Limb (tissue), 2 donors: Measurements from ENCODE around the gene FYB1.
"Not testable (repeated sequence)": the region's sequence is repeated elsewhere in the genome, so short reads cannot be mapped to it uniquely, and the experiment has no call there.

Experiments used
- DNase-seq, 2 donors: peaks; one replicate each; pipeline ENCODE4 v3.0.0-alpha.2; 2016; ENCODE audit errors: extremely low spot score in 2 of 2

The FYB1 gene

DNA sequence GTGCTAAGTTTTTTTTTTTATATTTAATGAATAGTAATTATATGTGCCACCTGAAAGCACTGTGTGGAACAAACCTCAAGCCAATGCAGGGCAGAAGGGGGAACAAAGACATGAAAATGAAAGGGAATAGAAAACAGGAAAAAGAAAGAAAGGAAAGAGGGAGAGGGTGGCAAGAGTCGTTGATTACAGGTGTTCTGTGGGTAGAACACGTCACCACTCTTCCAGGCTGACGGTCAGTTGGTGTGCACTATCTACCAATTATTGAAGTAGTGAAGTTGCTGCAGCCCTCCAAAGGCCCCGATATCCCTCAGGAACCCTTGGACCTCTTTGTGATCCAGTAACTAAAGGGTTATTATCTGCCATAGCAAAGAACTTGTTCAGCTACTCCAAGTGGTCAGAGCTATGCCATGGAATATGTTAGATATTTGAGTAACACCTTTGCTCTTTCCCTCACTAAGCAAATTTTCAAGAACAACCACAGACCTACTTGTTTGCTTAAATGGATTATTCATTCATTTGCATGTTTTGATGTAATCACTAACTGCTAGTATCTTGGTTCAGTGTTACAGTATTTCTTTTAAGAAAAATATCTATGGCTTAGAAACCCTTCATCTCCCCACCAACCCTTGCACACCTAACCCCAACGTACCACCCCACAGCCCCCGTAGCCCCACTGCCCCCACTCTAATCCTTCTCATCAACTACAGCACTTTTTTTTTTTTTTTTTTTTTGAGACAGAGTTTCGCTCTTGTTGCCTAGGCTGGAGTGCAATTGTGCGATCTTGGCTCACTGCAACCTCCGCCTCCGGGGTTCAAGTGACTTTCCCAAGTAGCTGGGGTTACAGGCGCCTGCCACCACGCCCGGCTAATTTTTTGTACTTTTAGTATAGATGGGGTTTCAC, 31.3 kb downstream of the FYB1 start:
- no peak for DNase-seq

DNA sequence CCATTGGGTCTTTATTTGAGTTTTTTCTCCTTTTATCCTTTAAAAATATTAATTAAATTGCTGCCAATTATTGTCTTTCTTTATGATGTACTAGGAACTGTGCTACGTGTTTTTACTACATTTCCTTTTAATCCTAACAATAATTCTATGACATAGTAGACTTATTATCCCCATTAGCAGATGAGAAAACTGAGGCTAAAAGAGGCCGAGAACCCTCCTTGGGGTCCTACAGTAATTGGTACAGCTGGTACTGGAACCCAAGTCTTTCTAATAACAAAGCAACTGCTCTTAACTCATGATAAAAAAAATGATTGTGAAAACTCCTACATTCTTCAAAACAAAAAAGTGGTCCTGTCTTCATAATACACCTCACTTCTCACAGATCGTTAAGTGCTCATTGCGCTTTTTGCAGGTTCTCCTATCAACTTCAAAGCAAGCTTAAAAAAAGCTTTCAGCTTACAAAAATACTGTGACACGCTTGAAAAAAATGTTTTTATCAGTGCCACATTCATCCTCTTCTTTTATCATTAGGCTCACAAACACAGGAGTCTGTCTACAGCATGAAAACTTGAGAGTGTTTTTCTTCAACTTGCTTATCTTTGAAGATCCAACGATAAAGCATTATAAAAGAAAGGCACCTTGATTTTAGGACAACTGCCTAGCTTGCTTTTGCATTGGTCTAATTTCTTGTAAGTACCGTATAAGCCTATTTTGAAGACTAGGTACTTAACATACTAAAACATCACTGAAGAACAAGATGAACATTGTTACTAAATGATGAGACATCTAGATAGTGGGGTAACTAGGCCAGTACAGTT, 32.4 kb downstream of the FYB1 start:
- DNase-seq = no peak

DNA sequence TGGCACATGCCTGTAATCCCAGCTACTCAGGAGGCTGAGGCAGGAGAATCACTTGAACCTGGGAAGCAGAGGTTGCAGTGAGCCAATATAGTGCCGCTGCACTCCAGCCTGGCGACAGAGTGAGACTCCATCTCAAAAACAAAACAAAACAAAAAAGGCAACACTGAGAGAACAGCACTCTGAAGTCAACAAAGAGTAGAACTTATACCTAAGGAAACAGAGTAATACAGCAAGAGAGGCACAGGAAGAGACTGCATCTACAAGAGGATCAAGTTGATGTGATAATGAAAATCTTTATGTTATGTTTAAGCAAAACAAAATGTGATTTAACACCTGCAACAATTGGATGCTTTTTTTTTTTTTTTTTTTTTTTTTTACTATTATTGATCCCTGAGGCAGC, 33.1 kb downstream of the FYB1 start:
- no peak for DNase-seq

DNA sequence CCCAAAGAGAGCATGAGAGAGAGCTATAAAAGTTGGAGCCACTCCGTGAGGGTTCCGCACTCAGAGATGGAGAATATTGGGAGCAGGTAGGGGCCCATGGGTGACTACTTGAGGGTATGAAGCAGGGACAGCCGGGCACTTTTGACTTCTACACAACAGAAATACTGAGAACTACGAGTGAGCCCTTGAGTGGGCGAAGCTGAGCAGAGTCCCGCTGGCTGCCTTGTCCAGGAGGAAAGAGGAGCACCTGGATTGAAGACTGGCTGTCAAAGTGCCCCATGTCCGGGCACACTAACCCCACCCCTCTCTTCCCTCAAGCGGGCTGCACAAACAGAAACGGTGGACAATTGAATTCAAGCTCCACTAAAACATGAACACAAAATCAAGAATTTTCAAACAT, 33.6 kb downstream of the FYB1 start:
- DNase-seq = no peak

DNA sequence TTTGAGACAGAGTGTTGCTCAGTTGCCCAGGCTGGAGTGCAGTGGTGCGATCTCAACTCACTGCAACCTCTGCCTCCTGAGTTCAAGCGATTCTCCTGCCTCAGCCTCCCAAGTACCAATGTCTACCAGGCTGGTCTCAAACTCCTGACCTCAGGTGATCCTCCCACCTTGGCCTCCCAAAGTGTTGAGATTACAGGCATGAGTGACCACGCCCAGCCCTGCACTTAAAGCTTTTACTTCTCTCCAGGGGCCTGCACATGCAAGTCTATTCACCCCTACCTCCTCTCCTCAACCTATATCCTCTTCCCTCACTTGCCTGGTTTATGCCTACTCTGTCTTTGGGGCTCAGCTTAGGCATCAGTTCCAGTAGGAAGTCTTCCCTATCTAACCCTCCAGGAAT, 39.8 kb downstream of the FYB1 start:
- not testable (repeated sequence) for DNase-seq

DNA sequence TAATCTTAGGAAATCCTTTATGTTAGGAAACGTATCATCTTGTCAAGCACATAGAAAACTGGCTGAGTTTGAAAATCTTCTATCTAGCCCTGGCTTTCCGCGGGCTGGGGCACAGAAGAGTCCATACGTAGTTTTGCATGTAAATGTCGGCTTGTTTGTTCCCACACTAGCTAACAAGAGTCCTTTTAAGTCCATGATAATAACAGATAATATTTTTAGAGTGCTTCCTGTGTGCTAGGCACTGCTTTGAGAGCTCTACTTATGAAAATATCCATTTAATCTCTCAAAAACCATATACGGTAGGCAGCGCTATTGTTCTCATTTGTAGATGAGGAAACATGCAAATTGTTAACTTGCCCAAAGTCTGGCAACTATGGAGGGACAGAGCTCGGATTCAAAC, 40.5 kb downstream of the FYB1 start:
- no peak for DNase-seq

DNA sequence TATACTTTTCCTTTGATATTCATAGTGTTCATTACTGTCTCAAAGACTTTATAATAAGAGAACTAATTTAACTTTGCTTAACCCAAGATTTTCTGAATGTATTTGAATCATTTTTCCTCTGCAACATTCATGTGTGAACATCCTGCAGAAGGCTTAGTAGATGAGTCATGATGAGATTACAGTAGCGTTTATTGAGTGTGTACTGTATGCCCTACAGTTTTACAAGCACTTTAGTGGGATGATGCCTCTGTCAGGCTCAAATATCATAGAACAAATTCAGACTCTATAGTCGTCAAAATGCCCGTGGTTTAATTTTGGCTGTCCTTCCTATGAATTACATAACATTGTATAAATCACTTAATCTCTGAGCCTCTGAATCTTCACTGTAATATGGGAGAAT, 41.2 kb downstream of the FYB1 start:
- no peak for DNase-seq

DNA sequence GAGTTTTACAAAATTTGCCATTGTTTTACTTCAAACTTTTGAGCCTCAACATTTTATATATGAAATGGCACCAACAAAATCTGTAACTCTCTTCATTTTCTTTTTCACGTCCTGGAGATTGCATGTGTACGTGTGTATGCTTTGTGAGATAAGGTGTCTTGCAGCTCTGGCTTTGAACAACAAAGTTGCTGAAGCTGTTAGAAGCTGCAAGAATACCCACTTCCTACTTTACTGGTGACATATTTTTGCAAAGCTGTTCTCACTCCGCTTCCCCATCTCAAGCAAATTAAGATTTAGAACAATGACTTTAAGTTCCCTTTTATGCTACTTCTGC, 41.8 kb downstream of the FYB1 start:
- no peak for DNase-seq

DNA sequence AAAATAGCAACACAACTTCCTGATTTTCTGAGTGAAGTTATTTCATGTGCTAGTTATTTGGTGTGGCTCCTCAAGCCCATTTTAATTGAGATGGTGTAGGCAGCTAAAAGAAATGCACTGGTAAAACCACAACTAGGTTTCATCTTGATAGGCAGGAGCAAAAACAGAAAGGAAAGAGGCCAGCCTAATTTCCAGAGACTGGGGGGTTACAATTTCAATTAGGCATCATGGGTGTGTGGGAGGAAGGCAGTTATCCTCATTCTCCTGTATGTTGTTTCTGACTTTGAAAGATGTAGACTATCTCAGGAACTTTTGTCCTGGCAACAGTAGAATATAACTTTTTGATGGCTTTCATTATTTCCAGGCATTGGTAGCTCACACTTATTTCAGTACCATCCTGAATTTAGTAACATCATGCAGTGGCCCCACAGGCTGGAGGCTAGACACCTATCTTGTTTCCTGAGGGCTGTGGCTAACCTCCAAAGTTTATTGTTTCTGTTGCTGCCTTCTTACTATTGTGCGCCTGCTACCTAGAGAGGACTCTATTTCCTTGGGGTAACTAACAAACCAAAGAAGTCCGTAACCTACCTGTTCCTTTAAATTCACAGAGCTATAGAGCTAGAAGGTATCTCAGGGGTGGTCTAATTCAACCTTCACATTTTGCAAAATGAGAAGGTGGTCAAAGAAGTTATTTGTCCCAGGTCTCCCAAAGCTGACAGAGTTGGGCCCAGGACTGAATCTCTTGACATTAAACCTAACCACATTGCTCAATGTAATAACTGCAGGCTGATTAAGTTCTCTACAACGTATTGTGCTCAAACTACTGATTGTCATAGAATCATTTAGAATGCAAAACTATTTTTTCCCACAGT, 42.4 kb downstream of the FYB1 start:
- DNase-seq = no peak

DNA sequence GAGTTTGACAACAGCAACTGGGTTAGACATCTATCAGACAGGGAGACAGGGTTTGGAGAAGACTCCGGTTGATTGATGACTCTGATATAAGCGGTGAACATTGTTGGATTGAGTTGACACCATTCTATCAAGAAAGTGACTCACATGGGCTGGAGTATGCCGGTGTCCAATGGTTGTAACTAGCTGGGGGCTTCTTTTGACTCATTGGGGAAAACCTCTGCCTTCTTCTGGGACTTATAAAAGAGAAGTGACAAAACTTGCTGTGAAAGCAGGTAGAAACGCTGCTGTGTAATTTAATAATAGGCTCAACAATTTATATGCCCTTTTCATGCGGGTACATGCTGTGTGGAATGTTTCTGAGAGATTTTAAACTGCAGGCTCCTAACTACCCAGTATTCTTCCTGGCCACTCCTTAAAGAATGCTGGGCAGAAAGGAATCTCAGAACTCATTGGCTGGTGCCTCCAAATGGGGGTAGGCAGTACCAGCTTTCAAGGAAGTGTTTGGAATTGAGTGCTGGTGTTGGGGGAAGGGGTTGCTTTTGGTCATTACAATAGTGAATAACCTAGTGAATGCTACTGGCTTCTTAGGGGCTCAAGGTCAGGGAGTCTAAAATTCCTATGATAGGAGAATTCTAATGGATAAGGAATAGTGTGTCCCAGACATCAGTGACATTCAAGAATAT, 43.9 kb downstream of the FYB1 start:
- DNase-seq = no peak

DNA sequence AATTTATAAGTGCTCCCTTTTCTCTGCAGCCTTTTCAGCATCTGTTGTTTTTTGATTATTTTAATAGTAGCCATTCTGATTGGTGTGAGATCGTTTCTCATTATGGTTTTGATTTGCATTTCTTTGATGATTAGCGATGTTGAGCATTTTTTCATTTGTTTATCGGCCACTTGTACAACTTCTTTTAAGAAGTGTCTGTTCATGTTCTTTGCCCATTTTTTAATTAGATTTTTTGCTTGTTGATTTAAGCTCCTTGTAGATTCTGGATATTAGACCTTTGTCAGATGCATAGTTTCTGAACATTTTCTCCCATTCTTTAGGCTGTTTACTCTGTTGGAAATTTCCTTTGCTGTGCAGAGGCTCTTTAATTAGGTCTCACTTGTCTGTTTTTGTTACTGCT, 46.3 kb downstream of the FYB1 start:
- no peak for DNase-seq

DNA sequence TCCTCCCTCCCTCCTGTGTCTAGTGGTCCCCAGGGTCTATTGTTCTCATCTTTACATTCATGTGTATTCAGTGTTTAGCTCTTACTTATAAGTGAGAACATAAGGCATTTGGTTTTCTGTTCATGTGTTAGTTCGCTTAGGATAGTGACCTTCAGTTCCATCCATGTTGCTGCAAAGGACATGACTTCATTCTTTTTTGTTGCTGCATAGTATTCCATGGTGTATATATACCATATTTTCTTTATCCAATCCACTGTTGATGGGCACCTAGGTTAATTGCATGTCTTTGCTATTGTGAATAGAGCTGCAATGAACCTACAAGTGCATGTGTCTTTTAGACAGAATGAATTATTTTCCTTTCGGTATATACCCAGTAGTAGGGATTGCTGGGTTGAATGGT, 46.8 kb downstream of the FYB1 start:
- no peak for DNase-seq

DNA sequence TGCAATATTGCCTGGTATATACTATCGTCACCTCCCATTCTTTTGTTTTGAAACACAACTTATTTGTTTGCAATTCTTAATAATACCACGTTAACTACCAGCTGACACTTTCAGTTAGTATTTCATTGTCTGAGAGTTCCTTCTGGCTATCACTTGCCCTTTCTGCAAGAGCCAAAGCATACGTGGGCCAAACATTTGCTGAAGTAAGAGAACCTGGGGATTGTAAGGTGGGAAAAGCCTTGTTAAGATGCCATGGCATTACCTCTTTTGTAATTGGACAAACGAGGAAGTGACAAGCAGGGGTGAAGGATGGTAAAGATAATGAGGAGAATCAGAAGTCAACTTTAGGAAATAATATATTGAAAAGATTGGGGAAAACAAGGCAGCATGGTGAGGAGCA, 47.7 kb downstream of the FYB1 start:
- DNase-seq = no peak

DNA sequence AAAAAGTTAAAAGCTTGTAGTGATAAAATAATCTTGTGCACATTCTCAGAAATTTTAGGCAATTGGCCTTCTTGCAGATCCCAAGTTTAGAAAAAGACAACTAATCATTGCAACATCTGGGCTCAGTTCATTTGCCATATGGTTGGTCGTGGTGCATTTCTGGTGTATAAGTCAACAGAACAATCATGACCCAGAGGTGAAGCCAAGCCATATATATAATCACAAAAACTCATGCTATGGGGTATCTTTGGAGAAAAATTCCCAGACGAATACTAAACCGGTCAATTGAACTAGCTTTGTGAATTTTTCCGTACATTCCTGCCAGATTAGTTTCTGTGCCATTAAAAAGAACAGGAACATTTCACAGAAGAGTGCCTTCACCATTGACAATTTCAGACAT, 50.3 kb downstream of the FYB1 start:
- DNase-seq = no peak

DNA sequence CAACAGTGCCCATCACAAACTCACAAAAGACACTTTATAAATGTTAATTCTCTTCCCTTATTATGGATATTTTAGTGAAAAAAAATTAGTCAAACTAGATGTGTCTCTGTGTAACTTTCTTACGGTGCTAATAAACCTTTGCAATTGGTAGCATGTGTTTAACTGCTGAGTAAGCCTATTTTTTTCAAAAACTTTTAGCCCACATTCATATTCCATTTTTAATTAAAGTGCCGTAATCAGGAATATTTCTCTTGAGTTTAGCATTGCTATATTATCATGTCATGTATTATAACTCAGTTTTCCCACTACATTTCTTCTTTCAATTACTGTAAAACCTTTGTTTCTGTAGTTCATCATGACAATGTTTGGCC, 51.4 kb downstream of the FYB1 start:
- DNase-seq = no peak

DNA sequence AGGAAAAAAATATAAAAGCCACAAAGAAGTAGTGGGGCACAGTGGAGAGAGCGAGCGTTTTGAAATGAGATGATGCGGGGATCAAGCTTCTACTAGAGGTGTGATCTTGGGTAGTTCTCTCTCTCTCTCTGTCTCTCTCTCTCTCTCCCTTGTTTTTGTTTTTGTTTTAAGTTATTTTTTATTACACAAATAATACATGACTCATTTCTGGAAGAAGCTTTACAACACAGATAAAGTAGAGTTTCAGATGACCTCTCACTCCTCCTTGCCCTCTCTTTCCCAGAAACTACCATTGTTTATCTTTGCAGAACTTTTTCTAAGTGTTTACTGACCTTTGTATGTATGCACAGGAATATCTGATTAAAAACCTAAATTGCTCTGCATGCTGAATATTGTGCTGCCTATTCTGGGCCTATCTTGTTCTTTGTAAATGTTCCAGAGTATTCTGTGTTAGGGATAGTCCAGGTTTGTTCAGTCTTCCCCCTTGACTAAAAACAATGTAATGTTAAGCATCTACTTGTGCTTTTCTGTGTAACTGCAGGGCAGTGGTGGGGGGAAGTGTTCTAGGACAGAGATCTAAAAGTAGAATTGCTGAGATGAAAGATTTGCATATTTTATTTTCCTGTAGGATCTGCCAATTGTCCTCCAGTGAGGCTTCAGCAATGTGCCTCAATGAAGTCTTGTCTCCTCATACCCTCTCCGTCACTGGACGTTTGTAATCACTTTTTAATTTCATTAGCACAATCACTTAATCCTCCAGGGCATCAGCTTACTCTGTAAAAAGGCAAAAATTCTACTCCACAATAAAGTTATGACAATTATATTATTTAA, 52.0 kb downstream of the FYB1 start:
- DNase-seq = no peak

DNA sequence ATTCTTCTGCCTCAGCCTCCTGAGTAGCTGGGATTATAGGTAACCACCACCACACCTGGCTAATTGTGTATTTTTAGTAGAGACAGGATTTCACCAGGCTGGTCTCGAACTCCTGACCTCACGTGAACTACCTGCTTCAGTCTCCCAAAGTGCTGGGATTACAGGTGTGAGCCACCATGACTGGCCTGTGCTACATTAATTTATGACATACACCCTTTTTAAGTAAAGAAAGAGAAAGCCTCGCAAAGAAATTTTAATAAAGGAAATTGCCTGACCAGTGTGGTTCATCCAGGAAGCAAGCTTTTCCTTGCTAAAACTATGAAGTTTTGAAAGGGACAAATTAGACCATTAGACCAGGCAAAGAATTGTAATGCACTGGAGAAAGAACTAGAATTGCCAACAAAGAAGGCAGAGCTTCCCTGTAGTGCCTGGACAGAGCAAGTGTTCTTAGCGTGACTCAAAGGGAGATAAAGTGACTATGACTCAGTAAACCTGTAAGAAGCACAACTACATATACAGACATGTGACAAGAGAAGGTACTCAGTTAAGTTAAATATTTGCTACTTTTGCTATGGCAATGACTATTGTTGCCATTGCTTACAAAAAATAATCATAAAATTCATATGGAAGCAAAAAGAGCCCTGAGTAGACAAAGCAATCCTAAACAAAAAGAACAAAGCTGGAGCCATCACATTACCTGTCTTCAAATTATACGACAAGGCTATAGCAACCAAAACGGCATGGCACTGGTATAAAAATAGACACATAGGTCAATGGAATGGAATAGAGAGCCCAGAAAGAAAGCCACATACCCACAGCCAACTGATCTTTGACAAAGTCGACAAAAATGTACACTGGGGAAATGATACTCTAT, 54.6 kb downstream of the FYB1 start:
- no peak for DNase-seq

DNA sequence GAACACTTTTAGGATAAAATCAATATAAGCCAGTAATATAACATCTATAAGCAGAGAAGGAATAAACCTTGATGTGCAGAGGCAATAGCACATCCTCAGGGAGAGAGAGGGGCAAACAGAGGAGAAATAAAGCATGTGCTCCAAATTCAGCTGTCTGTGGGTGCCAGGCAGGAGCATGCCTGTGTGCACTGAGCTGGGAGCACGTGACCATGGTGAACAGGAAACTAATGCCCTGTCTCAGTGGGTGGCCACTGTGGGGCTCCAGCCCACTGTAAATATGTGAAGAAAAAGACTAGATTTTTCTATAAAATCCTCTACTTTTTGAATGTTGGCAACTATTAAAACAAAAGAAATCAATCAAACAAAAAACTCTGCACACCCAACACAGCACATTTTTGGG, 55.3 kb downstream of the FYB1 start:
- no peak for DNase-seq

DNA sequence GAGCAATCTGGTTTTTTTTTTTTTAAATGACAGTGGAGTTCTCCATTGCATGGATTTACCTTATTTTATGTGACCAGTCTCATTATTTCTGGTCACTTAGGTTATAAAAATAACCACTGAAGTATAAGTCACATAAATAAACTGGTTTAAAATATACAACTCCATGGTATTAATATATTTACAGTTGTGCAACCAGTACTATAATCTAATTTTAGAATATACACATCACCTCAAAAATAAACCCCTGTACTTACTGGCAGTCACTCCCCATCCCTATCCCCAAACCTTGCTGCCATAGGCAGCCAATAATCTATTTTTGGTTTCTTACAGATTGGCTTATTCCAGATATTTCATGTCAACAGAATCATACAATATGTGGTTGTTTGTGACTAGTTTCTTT, 57.8 kb downstream of the FYB1 start:
- DNase-seq = no peak
